Caco-2 (cell line): ENCODE results near the gene VPS26B. TPM values are rescaled to one million over a fixed set of nuclear protein-coding genes. Genes with fewer than 3 reads are reported as not detected.

Source experiments
- BruUV-seq: library from RNA; stranded (reverse); fragments of 400-500 nt; replicated peaks from 2 replicates; lab custom pipeline; 2021; lab: Mats Ljungman, UMichigan
- CTCF ChIA-PET: fragments of 300-600 bp; sonication (Branson Sonifier 250); formaldehyde crosslinking; loops from one replicate; lab custom pipeline; 2022; ENCODE audit warnings: antibody characterized with exemption; lab: Charles Lee
- POLR2A ChIA-PET: fragments of 300-600 bp; sonication (Branson Sonifier 250); formaldehyde crosslinking; loops from one replicate; lab custom pipeline; 2022; ENCODE audit warnings: antibody characterized with exemption; lab: Charles Lee
- DNase-seq, 2 experiments: peaks; one replicate each; pipeline versions ENCODE4 v3.0.0 to v3.0.0-alpha.2; 2020 to 2022
- H3K27me3 ChIP-seq: replicated peaks from 2 replicates; pipeline ENCODE4 v1.6.0; 2011; ENCODE audit warnings: low read length; ENCODE audit not compliant: control insufficient read depth, insufficient read depth
- H3K36me3 ChIP-seq: 2 replicates; pipeline ENCODE4 v1.5.1; 2011; ENCODE audit warnings: low read length; ENCODE audit not compliant: control insufficient read depth, insufficient read depth
- H3K4me1 ChIP-seq: fragments of 250-450 bp; sonication (Bioruptor Pico); 2 replicates; pipeline ENCODE4 v1.5.1; 2020; ENCODE audit warnings: mild to moderate bottlenecking
- H3K4me3 ChIP-seq: 2 replicates; pipeline ENCODE4 v1.5.1; 2011; ENCODE audit warnings: low read depth, mild to moderate bottlenecking, control low read depth, low read length
- H3K9me3 ChIP-seq: fragments of 250-450 bp; sonication (Bioruptor Pico); 2 replicates; pipeline ENCODE4 v1.5.1; 2020; ENCODE audit warnings: mild to moderate bottlenecking, moderate library complexity
- H3K27ac Mint-ChIP-seq: one replicate; pipeline ENCODE4 v1.8.0; 2022; ENCODE audit warnings: mixed read lengths; ENCODE audit not compliant: unreplicated experiment
- H3K27me3 Mint-ChIP-seq: one replicate; pipeline ENCODE4 v1.8.0; 2022; ENCODE audit warnings: mixed read lengths; ENCODE audit not compliant: insufficient read depth, unreplicated experiment
- H3K36me3 Mint-ChIP-seq: one replicate; pipeline ENCODE4 v1.8.0; 2022; ENCODE audit warnings: mild to moderate bottlenecking, mixed read lengths; ENCODE audit not compliant: insufficient read depth, unreplicated experiment
- H3K4me1 Mint-ChIP-seq: one replicate; pipeline ENCODE4 v1.8.0; 2022; ENCODE audit warnings: low read depth, mixed read lengths; ENCODE audit not compliant: unreplicated experiment
- H3K4me3 Mint-ChIP-seq: one replicate; pipeline ENCODE4 v1.8.0; 2022; ENCODE audit warnings: mild to moderate bottlenecking, moderate library complexity, mixed read lengths; ENCODE audit not compliant: unreplicated experiment
- H3K9me3 Mint-ChIP-seq: one replicate; pipeline ENCODE4 v1.8.0; 2022; ENCODE audit warnings: mixed read lengths; ENCODE audit not compliant: unreplicated experiment
- intact Hi-C: fragments of 100-400 bp; cut with micrococcal nuclease; formaldehyde crosslinking; loops from one replicate; pipeline ENCODE4 v1.10.0; 2022; ENCODE audit not compliant: unreplicated experiment
- total RNA-seq: library from RNA; stranded (reverse); gene quantifications from 2 replicates; pipeline ENCODE4 v1.2.3, GENCODE V29; 2022
- TF ChIP-seq, protein P1 (sequence below), 2 experiments: fragments of 200-600 bp in 1 of 2; IDR thresholded peaks; 1 replicate in 1 of 2; 2 replicates in 1 of 2; pipeline versions ENCODE4 v1.5.1 to v1.8.0; 2011 to 2022; ENCODE audit warnings: antibody characterized with exemption in 1 of 2, control low read depth in 1 of 2, inconsistent platforms in 1 of 2, low read depth in 1 of 2, low read length in 1 of 2, mild to moderate bottlenecking in 1 of 2, moderate library complexity in 1 of 2; ENCODE audit not compliant: insufficient read depth in 1 of 2, severe bottlenecking in 1 of 2, unreplicated experiment in 1 of 2

The VPS26B gene
- total RNA-seq, 1 experiment from 2014 or later, result 78.1 TPM

DNA sequence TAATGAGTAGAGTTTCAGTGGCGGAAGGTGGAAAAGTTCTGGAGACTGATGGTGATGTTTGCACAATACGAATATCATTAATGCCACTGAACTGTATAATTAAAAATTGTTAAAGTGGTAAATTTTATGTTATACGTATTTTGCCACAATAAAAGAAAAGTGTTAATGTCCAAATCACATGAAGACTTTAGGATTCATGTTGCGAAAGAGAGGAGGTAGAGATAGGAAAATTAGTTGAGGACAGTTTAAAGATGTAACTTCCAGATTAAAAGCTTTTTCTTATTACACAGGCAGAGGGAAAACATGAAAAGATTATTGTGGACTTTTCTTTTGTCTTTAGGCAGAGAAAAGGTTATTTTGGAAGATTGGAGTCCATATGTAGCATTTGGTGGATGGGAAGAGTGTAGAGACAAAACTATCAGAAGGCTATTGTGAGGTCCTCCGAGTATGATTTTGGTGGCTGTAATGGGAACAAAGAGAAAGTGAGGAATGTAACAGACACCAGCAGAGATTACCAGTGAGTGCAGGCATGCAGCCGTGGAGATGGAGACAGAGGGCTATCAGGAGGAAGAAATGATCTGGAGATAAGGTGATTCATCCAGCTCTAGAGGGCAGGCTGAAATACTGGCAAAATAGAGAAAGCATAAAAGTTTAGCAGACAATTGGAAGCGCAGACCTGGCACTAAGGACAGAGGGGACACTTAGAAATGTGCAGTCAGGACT, 12.5 kb downstream of the VPS26B start:
- H3K9me3 Mint-ChIP-seq, result no peaks in the 10 kb centered on the region
- Histone ChIP-seq H3K9me3 (no peaks in the 10 kb centered on the region), H3K27me3 (no peaks in the 10 kb centered on the region), H3K36me3 (0 out of 2 replicates have a peak, but pooled peaks cover 4% of the 10 kb centered on the region), H3K4me1 (no peaks in the 10 kb centered on the region), H3K4me3 (no peak overlapping the region)
- H3K36me3 Mint-ChIP-seq, result peaks cover 6% of the 10 kb centered on the region
- BruUV-seq, result no TSS peak
- H3K27me3 Mint-ChIP-seq, result no peaks in the 10 kb centered on the region
- TF ChIP-seq, protein P1, sequence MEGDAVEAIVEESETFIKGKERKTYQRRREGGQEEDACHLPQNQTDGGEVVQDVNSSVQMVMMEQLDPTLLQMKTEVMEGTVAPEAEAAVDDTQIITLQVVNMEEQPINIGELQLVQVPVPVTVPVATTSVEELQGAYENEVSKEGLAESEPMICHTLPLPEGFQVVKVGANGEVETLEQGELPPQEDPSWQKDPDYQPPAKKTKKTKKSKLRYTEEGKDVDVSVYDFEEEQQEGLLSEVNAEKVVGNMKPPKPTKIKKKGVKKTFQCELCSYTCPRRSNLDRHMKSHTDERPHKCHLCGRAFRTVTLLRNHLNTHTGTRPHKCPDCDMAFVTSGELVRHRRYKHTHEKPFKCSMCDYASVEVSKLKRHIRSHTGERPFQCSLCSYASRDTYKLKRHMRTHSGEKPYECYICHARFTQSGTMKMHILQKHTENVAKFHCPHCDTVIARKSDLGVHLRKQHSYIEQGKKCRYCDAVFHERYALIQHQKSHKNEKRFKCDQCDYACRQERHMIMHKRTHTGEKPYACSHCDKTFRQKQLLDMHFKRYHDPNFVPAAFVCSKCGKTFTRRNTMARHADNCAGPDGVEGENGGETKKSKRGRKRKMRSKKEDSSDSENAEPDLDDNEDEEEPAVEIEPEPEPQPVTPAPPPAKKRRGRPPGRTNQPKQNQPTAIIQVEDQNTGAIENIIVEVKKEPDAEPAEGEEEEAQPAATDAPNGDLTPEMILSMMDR (IDR thresholded peaks at IDR 0.05; ENCODE audit: insufficient read depth in 1 of 2, low read depth in 1 of 2, low read length in 1 of 2, severe bottlenecking in 1 of 2, unreplicated experiment in 1 of 2), result no peak
- ChIA-PET CTCF (interaction anchor here (0.5 kb wide), 1 partner anchor 73 kb away, joined by 4 read pairs; no protein-coding TSS in a partner anchor), POLR2A (no interaction called here)
- no peak for DNase-seq
- H3K27ac Mint-ChIP-seq, result no peak overlapping the region
- no peaks in the 10 kb centered on the region for H3K4me1 Mint-ChIP-seq
- intact Hi-C loops, result no loop called here
- no peak overlapping the region for H3K4me3 Mint-ChIP-seq

DNA sequence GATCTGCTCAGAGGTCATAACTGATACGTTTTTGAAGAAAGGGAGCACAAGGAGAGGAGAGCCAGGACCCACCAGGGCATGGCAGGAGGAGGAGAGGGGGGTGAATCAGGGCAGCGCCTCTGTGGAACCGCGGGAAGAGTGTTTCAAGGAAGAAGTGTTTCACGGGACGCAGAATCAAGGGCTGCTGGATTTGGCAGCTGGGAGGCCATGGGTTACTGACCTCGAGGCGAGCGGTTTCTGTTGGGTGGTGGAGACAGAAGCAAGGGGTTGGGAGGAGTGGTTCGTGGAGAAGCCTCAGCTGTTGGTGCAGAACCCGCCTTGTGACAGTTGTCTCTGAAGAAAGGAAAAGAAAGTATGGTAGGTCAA, 13.1 kb downstream of the VPS26B start:
- no peaks in the 10 kb centered on the region for H3K27me3 Mint-ChIP-seq
- 0 out of 2 replicates have a peak, but pooled peaks cover 4% of the 10 kb centered on the region for H3K36me3 ChIP-seq
- no peaks in the 10 kb centered on the region for H3K9me3 ChIP-seq
- H3K27ac Mint-ChIP-seq, result no peak overlapping the region
- TF ChIP-seq, protein P1 (IDR thresholded peaks at IDR 0.05; ENCODE audit: insufficient read depth in 1 of 2, low read depth in 1 of 2, low read length in 1 of 2, severe bottlenecking in 1 of 2, unreplicated experiment in 1 of 2), result no peak
- H3K36me3 Mint-ChIP-seq, result peaks cover 6% of the 10 kb centered on the region
- H3K27me3 ChIP-seq, result no peaks in the 10 kb centered on the region
- BruUV-seq, result no TSS peak
- no peak overlapping the region for H3K4me3 Mint-ChIP-seq
- H3K4me1 Mint-ChIP-seq, result no peaks in the 10 kb centered on the region
- no peaks in the 10 kb centered on the region for H3K4me1 ChIP-seq
- H3K4me3 ChIP-seq, result no peak overlapping the region
- ChIA-PET POLR2A (no interaction called here), CTCF (interaction anchor here (0.5 kb wide), 1 partner anchor 74 kb away, joined by 4 read pairs; no protein-coding TSS in a partner anchor)
- intact Hi-C loops, result no loop called here
- no peaks in the 10 kb centered on the region for H3K9me3 Mint-ChIP-seq
- DNase-seq, result no peak

DNA sequence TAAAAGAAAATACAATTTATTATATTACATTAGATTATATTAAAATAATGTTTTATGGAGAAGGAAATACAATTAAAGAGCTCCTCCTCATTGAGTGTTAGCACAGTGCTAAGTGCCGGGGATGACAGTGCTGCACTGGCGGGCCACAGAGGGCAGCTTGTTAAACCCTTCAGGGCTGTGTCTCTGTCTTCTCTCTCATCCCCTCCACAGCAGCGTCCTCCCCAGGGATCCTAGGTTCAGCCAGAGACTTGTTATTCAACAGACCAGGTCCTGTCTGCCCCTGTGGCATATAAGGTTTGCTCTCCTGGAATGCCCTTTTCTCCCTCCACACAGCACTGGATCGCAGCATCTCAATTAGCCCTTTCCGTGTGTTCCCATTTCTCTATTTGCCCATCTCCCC, 14.5 kb downstream of the VPS26B start:
- no peak overlapping the region for H3K4me3 ChIP-seq
- H3K4me1 ChIP-seq, result no peaks in the 10 kb centered on the region
- Mint-ChIP-seq H3K36me3 (peaks cover 17% of the 10 kb centered on the region), H3K27me3 (no peaks in the 10 kb centered on the region), H3K4me1 (no peaks in the 10 kb centered on the region), H3K4me3 (no peak overlapping the region), H3K27ac (no peak overlapping the region), H3K9me3 (no peaks in the 10 kb centered on the region)
- H3K9me3 ChIP-seq, result no peaks in the 10 kb centered on the region
- BruUV-seq, result no TSS peak
- no peak for DNase-seq
- POLR2A ChIA-PET, result interaction anchor here (0.6 kb wide), 1 partner anchor 74 kb away, joined by 3 read pairs; no protein-coding TSS in a partner anchor
- intact Hi-C loops, result no loop called here
- H3K36me3 ChIP-seq, result 0 out of 2 replicates have a peak, but pooled peaks cover 3% of the 10 kb centered on the region
- no peaks in the 10 kb centered on the region for H3K27me3 ChIP-seq
- CTCF ChIA-PET, result no interaction called here
- TF ChIP-seq, protein P1 (IDR thresholded peaks at IDR 0.05; ENCODE audit: insufficient read depth in 1 of 2, low read depth in 1 of 2, low read length in 1 of 2, severe bottlenecking in 1 of 2, unreplicated experiment in 1 of 2), result no peak
